Mesodermal cell (in vitro differentiated cells): ENCODE data around the gene WDR83.

Experiments
- H3K27ac ChIP-seq: 2 replicates; pipeline ENCODE4 v1.7.0; 2013; ENCODE audit warnings: mild to moderate bottlenecking, low read depth, low read length, moderate library complexity; ENCODE audit not compliant: severe bottlenecking
- H3K36me3 ChIP-seq: 2 replicates; pipeline ENCODE4 v1.7.1; 2013; ENCODE audit warnings: mild to moderate bottlenecking, low read length, moderate library complexity; ENCODE audit not compliant: control insufficient read depth, insufficient read depth
- H3K4me1 ChIP-seq: one replicate; pipeline ENCODE4 v1.7.1; 2013; ENCODE audit warnings: mild to moderate bottlenecking, low read length; ENCODE audit not compliant: insufficient read depth, control insufficient read depth, poor library complexity, severe bottlenecking
- H3K4me3 ChIP-seq: 2 replicates; pipeline ENCODE4 v1.7.0; 2013; ENCODE audit warnings: low read length, control low read depth, mild to moderate bottlenecking; ENCODE audit not compliant: insufficient read depth, poor library complexity, severe bottlenecking; ENCODE audit errors: extremely low read depth
- H3K9me3 ChIP-seq: 2 replicates; pipeline ENCODE4 v1.7.1; 2013; ENCODE audit warnings: mild to moderate bottlenecking, low read length, moderate library complexity; ENCODE audit not compliant: control insufficient read depth
- WGBS, 2 experiments: methylation state at CpG; one replicate each; pipeline ENCODE4 v1.1.5; 2013; ENCODE audit warnings: missing lambda C conversion rate in 2 of 2; ENCODE audit not compliant: insufficient coverage in 2 of 2; 5-methylcytosine and 5-hydroxymethylcytosine counted together

Gene WDR83

GRCh38 chr19:12656899-12657571, 9.6 kb upstream of the WDR83 start:
- Histone ChIP-seq H3K9me3 (no peaks in the 10 kb centered on the region), H3K36me3 (peaks cover 59% of the 10 kb centered on the region), H3K4me3 (no peak overlapping the region), H3K27ac (no peak overlapping the region), H3K4me1 (no peaks in the 10 kb centered on the region)
- WGBS, 2 experiments: 90 to 97% methylated on average over 22 to 32 of the region's 50 CpGs

GRCh38 chr19:12657966-12658365, 8.6 kb upstream of the WDR83 start:
- H3K4me1 ChIP-seq: no peaks in the 10 kb centered on the region
- H3K27ac ChIP-seq: no peak overlapping the region
- H3K9me3 ChIP-seq: no peaks in the 10 kb centered on the region
- H3K4me3 ChIP-seq: no peak overlapping the region
- H3K36me3 ChIP-seq: peaks cover 63% of the 10 kb centered on the region
- whole genome bisulfite sequencing, 2 experiments: 98% methylated on average over 17 to 22 of the region's 22 CpGs

- no peaks in the 10 kb centered on the region for H3K9me3 ChIP-seq
- H3K4me1 ChIP-seq: no peaks in the 10 kb centered on the region
- H3K27ac ChIP-seq: no peak overlapping the region
- peaks cover 69% of the 10 kb centered on the region for H3K36me3 ChIP-seq
- WGBS, 2 experiments: 94 to 97% methylated on average over 9 to 10 of the region's 12 CpGs
- H3K4me3 ChIP-seq: no peak overlapping the region
Measured at GRCh38 chr19:12660980-12661379, 5.6 kb upstream of the WDR83 start.

GRCh38 chr19:12664406-12665280, 2.0 kb upstream of the WDR83 start:
- H3K9me3 ChIP-seq: no peaks in the 10 kb centered on the region
- peaks cover 45% of the 10 kb centered on the region for H3K36me3 ChIP-seq
- WGBS, 2 experiments: 86 to 90% methylated on average over 26 to 29 of the region's 29 CpGs
- no peak overlapping the region for H3K4me3 ChIP-seq
- peaks cover 5% of the 10 kb centered on the region for H3K4me1 ChIP-seq
- H3K27ac ChIP-seq: no peak overlapping the region

GRCh38 chr19:12665281-12665573, 1.4 kb upstream of the WDR83 start:
- WGBS, 2 experiments: 91 to 97% methylated on average over 10 of the region's 10 CpGs
- H3K4me3 ChIP-seq: no peak overlapping the region
- H3K4me1 ChIP-seq: peaks cover 8% of the 10 kb centered on the region
- H3K9me3 ChIP-seq: no peaks in the 10 kb centered on the region
- peaks cover 45% of the 10 kb centered on the region for H3K36me3 ChIP-seq
- no peak overlapping the region for H3K27ac ChIP-seq

GRCh38 chr19:12665671-12666264, 839 bp upstream of the WDR83 start:
- Histone ChIP-seq H3K4me1 (peaks cover 13% of the 10 kb centered on the region), H3K9me3 (no peaks in the 10 kb centered on the region), H3K27ac (no peak overlapping the region), H3K36me3 (peaks cover 45% of the 10 kb centered on the region), H3K4me3 (peak overlapping the region; percentile 73)
- WGBS, 2 experiments: 72 to 90% methylated on average over 9 of the region's 12 CpGs

GRCh38 chr19:12667731-12668302, 1.2 kb downstream of the WDR83 start:
- H3K27ac ChIP-seq: no peak overlapping the region
- WGBS, 2 experiments: 93 to 100% methylated on average over 1 to 3 of the region's 4 CpGs
- H3K36me3 ChIP-seq: peaks cover 30% of the 10 kb centered on the region
- no peaks in the 10 kb centered on the region for H3K9me3 ChIP-seq
- peaks cover 14% of the 10 kb centered on the region for H3K4me1 ChIP-seq
- peak overlapping the region; percentile 89 for H3K4me3 ChIP-seq

- WGBS, 2 experiments: 87 to 95% methylated on average over 7 to 8 of the region's 8 CpGs
- Histone ChIP-seq H3K4me1 (peaks cover 14% of the 10 kb centered on the region), H3K4me3 (peak overlapping the region; percentile 89), H3K9me3 (no peaks in the 10 kb centered on the region), H3K27ac (no peak overlapping the region), H3K36me3 (peaks cover 28% of the 10 kb centered on the region)
Measured at GRCh38 chr19:12668346-12668745, 1.7 kb downstream of the WDR83 start.

- H3K4me1 ChIP-seq: peaks cover 14% of the 10 kb centered on the region
- H3K9me3 ChIP-seq: no peaks in the 10 kb centered on the region
- peak overlapping the region; percentile 89 for H3K4me3 ChIP-seq
- peaks cover 27% of the 10 kb centered on the region for H3K36me3 ChIP-seq
- H3K27ac ChIP-seq: peak overlapping the region; percentile 93
- 0 to 1% methylated on average over 4 to 24 of the region's 24 CpGs for WGBS, 2 experiments
Measured at GRCh38 chr19:12668932-12669269, 2.3 kb downstream of the WDR83 start.

- Histone ChIP-seq H3K27ac (peak overlapping the region; percentile 93), H3K4me1 (peaks cover 14% of the 10 kb centered on the region), H3K36me3 (peaks cover 29% of the 10 kb centered on the region), H3K4me3 (peak overlapping the region; percentile 89), H3K9me3 (no peaks in the 10 kb centered on the region)
- WGBS, 2 experiments: 1% methylated on average over 60 to 61 of the region's 64 CpGs
Measured at GRCh38 chr19:12669270-12670158, 2.9 kb downstream of the WDR83 start.
